ENCODE measurements around the gene MT1F. TPM values are rescaled to one million over a fixed set of nuclear protein-coding genes. Genes with fewer than 3 reads are reported as not detected.

MT1F gene
- total RNA-seq, 1 donor from 2014 or later = not detected

GRCh38 chr16:56679078-56679730, 21.4 kb downstream of the MT1F start:
- peaks cover 27% of the 10 kb centered on the region for H3K27me3 Mint-ChIP-seq (ENCODE audit: insufficient read depth, low read depth)
- Histone ChIP-seq H3K36me3 (no peaks in the 10 kb centered on the region), H3K27me3 (peaks cover 99% of the 10 kb centered on the region), H3F3A (ENCODE audit: low read depth) (peaks cover 18% of the 10 kb centered on the region), H3K4me1 (peaks cover 5% of the 10 kb centered on the region), H3K27ac (no peak overlapping the region), H3K9ac (no peak overlapping the region), H3K4me2 (no peak overlapping the region), H3K79me2 (ENCODE audit: low read depth) (no peaks in the 10 kb centered on the region), H2AFZ (replicated peaks) (no peak overlapping the region), H4K20me1 (ENCODE audit: low read depth) (no peaks in the 10 kb centered on the region), H3K9me3 (ENCODE audit: low read depth) (no peaks in the 10 kb centered on the region), H3K4me3 (no peak overlapping the region)
- DNase-seq (ENCODE audit: low spot score) = no peak
- H3K36me3 Mint-ChIP-seq = no peaks in the 10 kb centered on the region
- TF ChIP-seq, protein P1, sequence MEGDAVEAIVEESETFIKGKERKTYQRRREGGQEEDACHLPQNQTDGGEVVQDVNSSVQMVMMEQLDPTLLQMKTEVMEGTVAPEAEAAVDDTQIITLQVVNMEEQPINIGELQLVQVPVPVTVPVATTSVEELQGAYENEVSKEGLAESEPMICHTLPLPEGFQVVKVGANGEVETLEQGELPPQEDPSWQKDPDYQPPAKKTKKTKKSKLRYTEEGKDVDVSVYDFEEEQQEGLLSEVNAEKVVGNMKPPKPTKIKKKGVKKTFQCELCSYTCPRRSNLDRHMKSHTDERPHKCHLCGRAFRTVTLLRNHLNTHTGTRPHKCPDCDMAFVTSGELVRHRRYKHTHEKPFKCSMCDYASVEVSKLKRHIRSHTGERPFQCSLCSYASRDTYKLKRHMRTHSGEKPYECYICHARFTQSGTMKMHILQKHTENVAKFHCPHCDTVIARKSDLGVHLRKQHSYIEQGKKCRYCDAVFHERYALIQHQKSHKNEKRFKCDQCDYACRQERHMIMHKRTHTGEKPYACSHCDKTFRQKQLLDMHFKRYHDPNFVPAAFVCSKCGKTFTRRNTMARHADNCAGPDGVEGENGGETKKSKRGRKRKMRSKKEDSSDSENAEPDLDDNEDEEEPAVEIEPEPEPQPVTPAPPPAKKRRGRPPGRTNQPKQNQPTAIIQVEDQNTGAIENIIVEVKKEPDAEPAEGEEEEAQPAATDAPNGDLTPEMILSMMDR (IDR thresholded peaks at IDR 0.05) = no peak
- no peak for TF ChIP-seq EZH2phosphoT487 (IDR thresholded peaks at IDR 0.05)
- no peak for TF ChIP-seq EZH2 (IDR thresholded peaks at IDR 0.05)
- no peak overlapping the region for H3K27ac Mint-ChIP-seq
- no peak overlapping the region for H3K4me3 Mint-ChIP-seq
- no peaks in the 10 kb centered on the region for H3K9me3 Mint-ChIP-seq
- H3K4me1 Mint-ChIP-seq = peaks cover 22% of the 10 kb centered on the region

DNA sequence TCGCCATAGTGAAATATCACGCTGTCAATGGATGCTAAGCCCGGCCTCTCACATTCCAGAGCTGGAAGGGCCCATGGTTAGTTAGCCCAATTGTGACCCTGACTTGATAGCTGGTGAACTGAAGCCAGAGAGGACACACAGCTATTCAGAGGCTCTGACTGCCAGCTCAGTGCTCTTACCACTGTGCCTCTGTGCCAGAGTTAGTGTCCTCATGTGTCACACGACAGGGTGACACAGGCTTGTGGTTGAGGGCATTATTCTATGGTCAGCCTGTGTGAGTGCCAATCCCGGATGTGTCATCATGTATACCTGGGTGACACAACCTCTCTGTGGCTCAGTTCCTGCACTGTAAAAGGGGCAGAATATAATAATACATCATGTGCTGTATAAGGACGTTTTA, 22.1 kb downstream of the MT1F start:
- Histone ChIP-seq H3F3A (ENCODE audit: low read depth) (peaks cover 18% of the 10 kb centered on the region), H3K27me3 (peaks cover 99% of the 10 kb centered on the region), H3K9me3 (ENCODE audit: low read depth) (no peaks in the 10 kb centered on the region), H3K9ac (no peak overlapping the region), H2AFZ (replicated peaks) (no peak overlapping the region), H4K20me1 (ENCODE audit: low read depth) (no peaks in the 10 kb centered on the region), H3K36me3 (no peaks in the 10 kb centered on the region), H3K27ac (no peak overlapping the region), H3K79me2 (ENCODE audit: low read depth) (no peaks in the 10 kb centered on the region), H3K4me3 (no peak overlapping the region), H3K4me2 (no peak overlapping the region), H3K4me1 (peaks cover 5% of the 10 kb centered on the region)
- Mint-ChIP-seq H3K36me3 (no peaks in the 10 kb centered on the region), H3K4me3 (no peak overlapping the region), H3K9me3 (no peaks in the 10 kb centered on the region), H3K27ac (no peak overlapping the region), H3K4me1 (peaks cover 22% of the 10 kb centered on the region), H3K27me3 (ENCODE audit: insufficient read depth, low read depth) (peaks cover 24% of the 10 kb centered on the region)
- no peak for DNase-seq (ENCODE audit: low spot score)
- TF ChIP-seq, protein P1 (IDR thresholded peaks at IDR 0.05) = no peak
- TF ChIP-seq EZH2 (IDR thresholded peaks at IDR 0.05) (no peak), EZH2phosphoT487 (IDR thresholded peaks at IDR 0.05) (no peak)

DNA sequence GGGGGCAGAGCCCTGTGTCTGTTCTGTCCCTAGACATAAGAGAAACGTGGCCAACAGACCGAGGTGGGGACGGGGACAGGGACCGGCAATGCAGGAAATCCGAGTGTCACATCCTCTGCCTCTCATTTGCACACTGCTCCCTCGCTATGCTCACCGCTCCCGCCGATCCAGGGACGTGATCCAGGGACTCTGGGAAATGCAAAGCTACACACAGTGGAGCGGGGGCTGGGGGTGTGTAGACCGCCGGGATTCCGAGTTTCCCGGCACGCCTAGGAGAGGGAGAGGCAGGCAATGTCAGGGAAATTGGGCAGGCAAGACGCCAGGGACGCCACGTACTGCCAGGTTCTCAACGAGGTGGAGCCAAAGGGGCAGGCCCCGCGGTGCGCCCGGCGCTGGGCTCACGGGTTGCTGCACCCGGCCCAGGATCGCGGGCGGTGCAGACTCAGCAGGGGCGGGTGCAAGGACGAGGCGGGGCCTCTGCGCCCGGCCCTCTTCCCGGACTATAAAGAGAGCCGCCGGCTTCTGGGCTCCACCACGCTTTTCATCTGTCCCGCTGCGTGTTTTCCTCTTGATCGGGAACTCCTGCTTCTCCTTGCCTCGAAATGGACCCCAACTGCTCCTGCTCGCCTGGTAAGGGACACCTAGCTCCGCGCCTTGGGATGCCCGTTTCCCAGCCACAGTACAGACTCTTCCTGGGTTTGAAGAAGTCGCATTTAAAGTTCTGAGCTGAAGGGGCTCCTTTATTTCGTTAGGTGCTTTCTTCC, 24.4 kb downstream of the MT1F start, which contains the start of gene MT1X:
Gene MT1X (plus strand): TSS at position 532 of the 764 bp plus-strand sequence. CDS start 71 bp downstream, at position 603.
- Histone ChIP-seq H3K4me1 (peaks cover 5% of the 10 kb centered on the region), H3K4me3 (peak within 1 kb of the TSS; percentile 58), H3K27ac (no peak within 1 kb of the TSS), H3K9ac (no peak within 1 kb of the TSS), H3K27me3 (peaks cover 76% of the 10 kb centered on the region), H3K4me2 (peak within 1 kb of the TSS; percentile 93), H3K36me3 (no peaks in the 10 kb centered on the region), H4K20me1 (ENCODE audit: low read depth) (no peaks in the 10 kb centered on the region), H2AFZ (replicated peaks) (peak within 1 kb of the TSS; percentile 90), H3F3A (ENCODE audit: low read depth) (peaks cover 5% of the 10 kb centered on the region), H3K9me3 (ENCODE audit: low read depth) (no peaks in the 10 kb centered on the region), H3K79me2 (ENCODE audit: low read depth) (no peaks in the 10 kb centered on the region)
- Mint-ChIP-seq H3K27me3 (ENCODE audit: insufficient read depth, low read depth) (peaks cover 14% of the 10 kb centered on the region), H3K27ac (no peak within 1 kb of the TSS), H3K4me1 (peaks cover 22% of the 10 kb centered on the region), H3K36me3 (peaks cover 3% of the 10 kb centered on the region), H3K4me3 (peak within 1 kb of the TSS; percentile 89), H3K9me3 (peaks cover 7% of the 10 kb centered on the region)
- no peak for TF ChIP-seq EZH2 (IDR thresholded peaks at IDR 0.05)
- peak; percentile 46 for TF ChIP-seq EZH2phosphoT487 (IDR thresholded peaks at IDR 0.05)
- TF ChIP-seq, protein P1 (IDR thresholded peaks at IDR 0.05) = no peak
- DNase-seq (ENCODE audit: low spot score) = peak; percentile 80

Data from neural progenitor cell (in vitro differentiated cells).